SK-N-MC (cell line): ENCODE data around the gene DPYSL5.

ENCODE experiments used
- EZH2 ChIP-seq: fragments of 200-600 bp; sonication (generic); IDR thresholded peaks from one replicate; pipeline ENCODE4 v1.6.1; 2017; ENCODE audit warnings: antibody characterized with exemption
- FOXP2 ChIP-seq: optimal IDR thresholded peaks from 2 replicates; pipeline ENCODE3; 2011; ENCODE audit warnings: mild to moderate bottlenecking, moderate library complexity; ENCODE audit not compliant: insufficient read depth; ENCODE audit errors: extremely low read length, control extremely low read depth
- POLR2AphosphoS5 ChIP-seq: IDR thresholded peaks from 2 replicates; pipeline ENCODE4 v1.6.1; 2012; ENCODE audit warnings: mild to moderate bottlenecking, low read depth, low read length, borderline replicate concordance

DNA sequence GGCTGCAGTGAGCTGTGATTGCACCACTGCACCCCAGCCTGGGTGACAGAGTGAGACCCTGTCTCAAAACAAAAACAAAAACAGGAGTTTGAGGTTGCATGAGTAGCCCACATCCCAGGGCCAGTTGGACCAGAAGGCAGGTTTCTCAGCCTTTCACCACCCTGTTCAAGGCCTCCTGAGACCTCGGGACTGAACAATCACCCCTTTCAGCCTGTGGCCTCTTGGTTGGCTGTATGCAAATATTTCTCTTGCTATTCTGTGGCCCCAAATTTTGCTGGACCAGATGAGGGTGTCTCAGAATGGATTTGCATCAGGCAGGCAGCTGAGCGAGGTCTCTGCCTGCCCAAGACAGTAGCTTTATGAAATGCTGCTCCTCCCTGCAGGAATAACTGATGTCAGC, 56.9 kb downstream of the DPYSL5 start:
- TF ChIP-seq EZH2 (no peak), POLR2AphosphoS5 (no peak), FOXP2 (no peak)
